Mesenchymal stem cell (in vitro differentiated cells and primary cell): ENCODE data around the gene RFTN1.

Experiments used
- DNase-seq: peaks from one replicate; pipeline ENCODE4 v3.0.0-alpha.2; 2013
- H2AFZ ChIP-seq: one replicate; pipeline ENCODE4 v1.6.1; 2013; ENCODE audit warnings: low read depth, mild to moderate bottlenecking, control low read depth, inconsistent platforms, low read length, moderate library complexity
- H2AK5ac ChIP-seq: 2 replicates; pipeline ENCODE4 v1.6.1; 2013; ENCODE audit warnings: low read length, moderate library complexity, mild to moderate bottlenecking, inconsistent platforms; ENCODE audit not compliant: severe bottlenecking
- H2BK120ac ChIP-seq: one replicate; pipeline ENCODE4 v1.6.1; 2013; ENCODE audit warnings: low read depth, mild to moderate bottlenecking, inconsistent platforms, low read length, moderate library complexity
- H2BK12ac ChIP-seq, 2 experiments: one replicate each; pipeline ENCODE4 v1.6.1; 2013; ENCODE audit warnings: inconsistent platforms in 2 of 2, low read length in 2 of 2, mild to moderate bottlenecking in 2 of 2, moderate library complexity in 2 of 2, control low read depth in 1 of 2
- H2BK15ac ChIP-seq: one replicate; pipeline ENCODE4 v1.6.1; 2013; ENCODE audit warnings: mild to moderate bottlenecking, low read depth, inconsistent platforms; ENCODE audit not compliant: poor library complexity, severe bottlenecking
- H2BK5ac ChIP-seq: 2 replicates; pipeline ENCODE4 v1.6.1; 2013; ENCODE audit warnings: low read depth, mild to moderate bottlenecking, low read length, control low read depth, inconsistent platforms; ENCODE audit not compliant: poor library complexity, severe bottlenecking
- H3K14ac ChIP-seq, 2 experiments: one replicate each; pipeline ENCODE4 v1.6.1; 2013; ENCODE audit warnings: inconsistent platforms in 2 of 2, low read length in 2 of 2, control low read depth in 1 of 2, mild to moderate bottlenecking in 1 of 2, moderate library complexity in 1 of 2
- H3K18ac ChIP-seq, 2 experiments: one replicate each; pipeline ENCODE4 v1.6.1; 2013; ENCODE audit warnings: inconsistent platforms in 2 of 2, low read length in 2 of 2, control low read depth in 1 of 2, low read depth in 1 of 2, mild to moderate bottlenecking in 1 of 2
- H3K23ac ChIP-seq, 2 experiments: one replicate each; pipeline ENCODE4 v1.6.1; 2013; ENCODE audit warnings: inconsistent platforms in 2 of 2, low read length in 2 of 2, mild to moderate bottlenecking in 2 of 2, moderate library complexity in 2 of 2, control low read depth in 1 of 2
- H3K27ac ChIP-seq: 2 replicates; pipeline ENCODE4 v1.5.1; 2013; ENCODE audit warnings: mild to moderate bottlenecking, moderate library complexity, low read length, control low read depth, inconsistent platforms; ENCODE audit not compliant: poor library complexity, severe bottlenecking
- H3K27me3 ChIP-seq, 2 experiments: 2 replicates each; pipeline versions ENCODE4 v1.6.1 to v1.7.0; 2013; ENCODE audit warnings: low read length in 2 of 2, mild to moderate bottlenecking in 2 of 2, moderate library complexity in 2 of 2, control low read depth in 1 of 2, inconsistent platforms in 1 of 2; ENCODE audit not compliant: control insufficient read depth in 1 of 2, insufficient read depth in 1 of 2
- H3K36me3 ChIP-seq, 2 experiments: 2 replicates each; pipeline versions ENCODE4 v1.6.1 to v1.7.0; 2013; ENCODE audit warnings: low read length in 2 of 2, control low read depth in 1 of 2, inconsistent platforms in 1 of 2, low read depth in 1 of 2, mild to moderate bottlenecking in 1 of 2; ENCODE audit not compliant: insufficient read depth in 2 of 2, control insufficient read depth in 1 of 2
- H3K4ac ChIP-seq, 2 experiments: one replicate each; pipeline ENCODE4 v1.6.1; 2013; ENCODE audit warnings: inconsistent platforms in 2 of 2, low read length in 2 of 2, mild to moderate bottlenecking in 2 of 2, moderate library complexity in 2 of 2, control low read depth in 1 of 2, low read depth in 1 of 2
- H3K4me1 ChIP-seq: 2 replicates; pipeline ENCODE4 v1.6.1; 2013; ENCODE audit warnings: low read depth, low read length, control low read depth; ENCODE audit not compliant: control insufficient read depth, insufficient read depth
- H3K4me2 ChIP-seq: 2 replicates; pipeline ENCODE4 v1.6.1; 2013; ENCODE audit warnings: low read length, mild to moderate bottlenecking, inconsistent platforms; ENCODE audit not compliant: poor library complexity, severe bottlenecking
- H3K4me3 ChIP-seq, 2 experiments: 2 replicates each; pipeline versions ENCODE4 v1.5.1 to v1.7.0; 2013; ENCODE audit warnings: low read length in 2 of 2, mild to moderate bottlenecking in 2 of 2, control low read depth in 1 of 2, low read depth in 1 of 2; ENCODE audit not compliant: insufficient read depth in 1 of 2
- H3K79me1 ChIP-seq: replicated peaks from 2 replicates; pipeline ENCODE4 v1.6.1; 2013; ENCODE audit warnings: mild to moderate bottlenecking, control low read depth, low read length, inconsistent platforms; ENCODE audit not compliant: poor library complexity, severe bottlenecking
- H3K9ac ChIP-seq: 2 replicates; pipeline ENCODE4 v1.7.0; 2013; ENCODE audit warnings: mild to moderate bottlenecking, low read length, moderate library complexity
- H3K9me3 ChIP-seq: 2 replicates; pipeline ENCODE4 v1.7.0; 2013; ENCODE audit warnings: mild to moderate bottlenecking, low read length; ENCODE audit not compliant: control insufficient read depth
- H4K8ac ChIP-seq: one replicate; pipeline ENCODE4 v1.6.1; 2013; ENCODE audit warnings: inconsistent platforms, mild to moderate bottlenecking, low read length, moderate library complexity
- H4K91ac ChIP-seq: one replicate; pipeline ENCODE4 v1.6.1; 2013; ENCODE audit warnings: mild to moderate bottlenecking, low read length, inconsistent platforms
- WGBS: methylation state at CpG from one replicate; pipeline ENCODE4 v1.1.7; 2013; ENCODE audit warnings: mixed read lengths; 5-methylcytosine and 5-hydroxymethylcytosine counted together

Gene RFTN1

DNA sequence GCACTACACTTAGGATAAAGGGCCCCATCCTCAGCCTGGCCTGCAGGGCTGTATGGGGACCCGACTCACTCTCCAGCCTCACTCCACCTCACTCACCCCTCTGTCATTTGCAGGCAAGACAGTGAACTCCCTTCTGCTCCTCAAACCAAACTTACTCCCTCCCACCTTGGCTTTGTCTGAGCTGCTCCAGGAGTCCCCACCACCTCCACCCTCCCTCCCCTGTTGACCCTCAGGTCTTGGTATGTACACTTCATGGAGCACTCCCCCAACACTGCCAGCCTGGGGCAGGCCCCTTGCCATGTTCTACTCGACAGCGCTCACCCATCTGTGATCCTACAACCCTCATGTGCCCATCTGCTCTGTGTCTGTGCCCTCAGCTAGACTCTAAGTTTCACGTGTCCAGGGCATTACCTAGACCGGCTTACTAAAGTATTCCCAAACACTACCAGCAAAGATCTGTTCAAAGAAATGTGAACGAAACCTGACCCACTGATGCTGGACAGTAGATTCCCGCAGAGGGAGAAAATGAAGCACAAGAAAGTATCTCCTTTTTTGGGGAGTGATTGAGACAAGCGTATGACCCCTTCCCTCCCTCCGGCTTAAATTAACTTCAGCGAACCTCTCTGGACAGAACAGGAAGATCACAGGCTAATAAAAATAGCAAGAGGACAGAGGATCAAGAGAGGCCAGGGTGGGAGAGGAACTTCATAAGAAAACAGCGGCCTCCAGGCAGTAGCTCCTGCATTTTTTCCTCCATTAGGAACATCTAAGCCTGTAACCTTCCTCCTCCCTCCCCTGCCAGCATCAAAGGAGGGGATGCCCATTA lies 113.2 kb downstream of the RFTN1 start:
- H3K4ac ChIP-seq, result no peak overlapping the region
- no peak overlapping the region for H2BK5ac ChIP-seq
- no peak overlapping the region for H3K4me3 ChIP-seq
- no peak overlapping the region for H3K9ac ChIP-seq
- no peak overlapping the region for H3K23ac ChIP-seq
- H2BK15ac ChIP-seq, result peak overlapping the region; percentile 88
- WGBS, result 92% methylated on average over 11 of the region's 11 CpGs
- no peaks in the 10 kb centered on the region for H3K9me3 ChIP-seq
- H2BK12ac ChIP-seq, result peak overlapping the region; percentile 8 to 86
- H4K91ac ChIP-seq, result no peak overlapping the region
- H2BK120ac ChIP-seq, result no peak overlapping the region
- peaks cover 35% of the 10 kb centered on the region for H3K79me1 ChIP-seq
- H3K18ac ChIP-seq, result peak overlapping the region; percentile 67 to 80
- no peaks in the 10 kb centered on the region for H3K27me3 ChIP-seq
- no peak overlapping the region for H3K4me2 ChIP-seq
- peak overlapping the region; percentile 80 for H3K27ac ChIP-seq
- H3K36me3 ChIP-seq, result peaks cover 0 to 16% of the 10 kb centered on the region in 2 experiments
- H3K4me1 ChIP-seq, result peaks cover 30% of the 10 kb centered on the region
- H2AFZ ChIP-seq, result no peak overlapping the region
- H4K8ac ChIP-seq, result peak overlapping the region; percentile 79
- H2AK5ac ChIP-seq, result peak overlapping the region; percentile 66
- no peak for DNase-seq
- no peak overlapping the region for H3K14ac ChIP-seq

DNA sequence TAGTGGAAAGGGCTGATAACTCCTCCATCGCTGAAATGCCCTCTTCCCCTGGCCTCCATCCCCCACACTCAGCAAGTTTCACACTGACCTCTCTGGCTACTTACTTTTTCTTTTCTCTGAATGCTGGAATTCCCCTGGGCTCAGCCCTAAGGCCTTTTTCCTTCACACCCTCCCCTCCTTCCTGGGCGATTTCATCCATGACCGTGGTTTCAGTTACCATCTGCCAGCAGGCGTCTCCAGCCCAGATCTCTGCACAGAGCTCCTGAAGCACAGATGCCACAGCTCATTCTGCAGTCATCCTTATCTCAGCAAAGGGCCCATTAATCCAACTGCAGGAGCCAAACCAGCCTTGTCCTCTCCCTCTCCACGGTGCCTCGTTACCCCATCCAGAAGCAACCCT lies 114.0 kb downstream of the RFTN1 start:
- peaks cover 0 to 16% of the 10 kb centered on the region in 2 experiments for H3K36me3 ChIP-seq
- peak overlapping the region; percentile 80 for H3K27ac ChIP-seq
- H2BK12ac ChIP-seq, result peak overlapping the region in 1 of 2 experiments; percentile 29
- H2BK15ac ChIP-seq, result peak overlapping the region; percentile 23
- H3K4ac ChIP-seq, result no peak overlapping the region
- DNase-seq, result peak; percentile 92
- peaks cover 30% of the 10 kb centered on the region for H3K4me1 ChIP-seq
- H3K9ac ChIP-seq, result peak overlapping the region; percentile 47
- peak overlapping the region; percentile 13 for H3K4me2 ChIP-seq
- H2AK5ac ChIP-seq, result no peak overlapping the region
- peak overlapping the region in 1 of 2 experiments; percentile 25 for H3K4me3 ChIP-seq
- WGBS, result 35% methylated on average over 6 of the region's 6 CpGs
- no peak overlapping the region for H3K14ac ChIP-seq
- no peaks in the 10 kb centered on the region for H3K9me3 ChIP-seq
- peak overlapping the region; percentile 50 for H4K91ac ChIP-seq
- H2BK5ac ChIP-seq, result no peak overlapping the region
- no peaks in the 10 kb centered on the region for H3K27me3 ChIP-seq
- H3K23ac ChIP-seq, result no peak overlapping the region
- H2BK120ac ChIP-seq, result no peak overlapping the region
- H4K8ac ChIP-seq, result peak overlapping the region; percentile 60
- H3K18ac ChIP-seq, result peak overlapping the region in 1 of 2 experiments; percentile 62
- peaks cover 35% of the 10 kb centered on the region for H3K79me1 ChIP-seq
- no peak overlapping the region for H2AFZ ChIP-seq

DNA sequence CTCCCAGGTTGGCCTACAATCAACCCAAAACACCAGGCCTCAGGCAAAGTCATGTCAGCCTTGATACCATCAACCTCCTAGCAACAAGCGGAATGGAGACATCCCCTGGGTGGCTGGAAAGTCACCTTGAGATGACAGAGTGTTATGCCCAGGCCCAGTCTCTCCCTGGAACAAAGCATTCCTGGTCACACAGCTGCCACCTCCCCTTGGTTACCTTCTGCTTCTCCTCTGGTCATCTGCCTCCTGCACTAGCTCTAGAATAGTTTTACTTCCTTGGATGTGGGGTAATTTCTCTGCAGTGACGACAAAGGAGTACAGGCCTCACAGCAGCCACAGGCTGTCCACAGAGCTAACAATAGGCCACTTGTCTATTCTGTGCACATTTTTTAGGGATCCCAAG lies 114.9 kb downstream of the RFTN1 start:
- Histone ChIP-seq H3K27ac (peak overlapping the region; percentile 28), H4K91ac (peak overlapping the region; percentile 57), H3K4ac (peak overlapping the region; percentile 44 to 71), H2BK5ac (no peak overlapping the region), H3K9ac (peak overlapping the region; percentile 47), H4K8ac (peak overlapping the region; percentile 59), H3K18ac (peak overlapping the region; percentile 83 to 89), H3K4me1 (peaks cover 30% of the 10 kb centered on the region), H2AFZ (no peak overlapping the region), H3K9me3 (no peaks in the 10 kb centered on the region), H3K23ac (peak overlapping the region in 1 of 2 experiments; percentile 77), H2BK12ac (peak overlapping the region; percentile 40 to 82), H3K4me3 (no peak overlapping the region), H3K79me1 (peaks cover 39% of the 10 kb centered on the region), H3K4me2 (no peak overlapping the region), H3K27me3 (no peaks in the 10 kb centered on the region), H2BK15ac (no peak overlapping the region), H3K14ac (peak overlapping the region in 1 of 2 experiments; percentile 12), H2BK120ac (peak overlapping the region; percentile 49), H3K36me3 (peaks cover 0 to 16% of the 10 kb centered on the region in 2 experiments), H2AK5ac (peak overlapping the region; percentile 90)
- DNase-seq, result no peak
- 69% methylated on average over 2 of the region's 2 CpGs for WGBS

DNA sequence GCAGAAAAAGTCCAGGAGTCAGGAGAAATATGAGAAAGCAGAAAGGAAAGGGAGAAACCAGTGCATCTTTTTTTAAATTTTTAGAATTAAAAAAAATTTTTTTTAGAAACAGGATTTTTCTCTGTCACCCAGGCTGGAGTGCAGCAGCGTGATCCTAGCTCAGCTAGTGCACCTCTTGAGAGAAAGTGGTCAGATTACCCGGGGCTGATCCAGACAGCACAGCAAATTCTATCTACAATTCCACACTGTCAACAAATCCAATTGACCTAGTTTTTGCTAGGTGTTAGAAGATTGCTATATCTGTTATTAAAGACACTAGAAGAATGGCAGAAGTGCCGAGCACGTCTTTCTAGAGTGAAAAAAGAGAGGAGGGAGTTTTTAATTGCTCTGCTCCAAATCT lies 117.3 kb downstream of the RFTN1 start:
- H3K27ac ChIP-seq, result no peak overlapping the region
- no peak overlapping the region for H2BK120ac ChIP-seq
- H3K36me3 ChIP-seq, result peaks cover 0 to 6% of the 10 kb centered on the region in 2 experiments
- no peak overlapping the region for H3K18ac ChIP-seq
- peaks cover 20% of the 10 kb centered on the region for H3K4me1 ChIP-seq
- H2AFZ ChIP-seq, result no peak overlapping the region
- no peak overlapping the region for H2BK15ac ChIP-seq
- H3K4me3 ChIP-seq, result no peak overlapping the region
- H2AK5ac ChIP-seq, result no peak overlapping the region
- H3K27me3 ChIP-seq, result no peaks in the 10 kb centered on the region
- H2BK12ac ChIP-seq, result no peak overlapping the region
- DNase-seq, result no peak
- no peak overlapping the region for H4K91ac ChIP-seq
- no peak overlapping the region for H2BK5ac ChIP-seq
- H4K8ac ChIP-seq, result no peak overlapping the region
- WGBS, result 100% methylated on average over 3 of the region's 4 CpGs
- H3K4me2 ChIP-seq, result no peak overlapping the region
- no peak overlapping the region for H3K14ac ChIP-seq
- H3K79me1 ChIP-seq, result peaks cover 33% of the 10 kb centered on the region
- H3K23ac ChIP-seq, result no peak overlapping the region
- H3K4ac ChIP-seq, result no peak overlapping the region
- H3K9ac ChIP-seq, result no peak overlapping the region
- H3K9me3 ChIP-seq, result no peaks in the 10 kb centered on the region
